NCI-H1048 (cell line): ENCODE data around the gene ZBTB33.

Experiments used
- DNase-seq: peaks from one replicate; lab custom pipeline; 2025; lab: John Stamatoyannopoulos, UW

The ZBTB33 gene, protein sequence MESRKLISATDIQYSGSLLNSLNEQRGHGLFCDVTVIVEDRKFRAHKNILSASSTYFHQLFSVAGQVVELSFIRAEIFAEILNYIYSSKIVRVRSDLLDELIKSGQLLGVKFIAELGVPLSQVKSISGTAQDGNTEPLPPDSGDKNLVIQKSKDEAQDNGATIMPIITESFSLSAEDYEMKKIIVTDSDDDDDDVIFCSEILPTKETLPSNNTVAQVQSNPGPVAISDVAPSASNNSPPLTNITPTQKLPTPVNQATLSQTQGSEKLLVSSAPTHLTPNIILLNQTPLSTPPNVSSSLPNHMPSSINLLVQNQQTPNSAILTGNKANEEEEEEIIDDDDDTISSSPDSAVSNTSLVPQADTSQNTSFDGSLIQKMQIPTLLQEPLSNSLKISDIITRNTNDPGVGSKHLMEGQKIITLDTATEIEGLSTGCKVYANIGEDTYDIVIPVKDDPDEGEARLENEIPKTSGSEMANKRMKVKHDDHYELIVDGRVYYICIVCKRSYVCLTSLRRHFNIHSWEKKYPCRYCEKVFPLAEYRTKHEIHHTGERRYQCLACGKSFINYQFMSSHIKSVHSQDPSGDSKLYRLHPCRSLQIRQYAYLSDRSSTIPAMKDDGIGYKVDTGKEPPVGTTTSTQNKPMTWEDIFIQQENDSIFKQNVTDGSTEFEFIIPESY

DNA sequence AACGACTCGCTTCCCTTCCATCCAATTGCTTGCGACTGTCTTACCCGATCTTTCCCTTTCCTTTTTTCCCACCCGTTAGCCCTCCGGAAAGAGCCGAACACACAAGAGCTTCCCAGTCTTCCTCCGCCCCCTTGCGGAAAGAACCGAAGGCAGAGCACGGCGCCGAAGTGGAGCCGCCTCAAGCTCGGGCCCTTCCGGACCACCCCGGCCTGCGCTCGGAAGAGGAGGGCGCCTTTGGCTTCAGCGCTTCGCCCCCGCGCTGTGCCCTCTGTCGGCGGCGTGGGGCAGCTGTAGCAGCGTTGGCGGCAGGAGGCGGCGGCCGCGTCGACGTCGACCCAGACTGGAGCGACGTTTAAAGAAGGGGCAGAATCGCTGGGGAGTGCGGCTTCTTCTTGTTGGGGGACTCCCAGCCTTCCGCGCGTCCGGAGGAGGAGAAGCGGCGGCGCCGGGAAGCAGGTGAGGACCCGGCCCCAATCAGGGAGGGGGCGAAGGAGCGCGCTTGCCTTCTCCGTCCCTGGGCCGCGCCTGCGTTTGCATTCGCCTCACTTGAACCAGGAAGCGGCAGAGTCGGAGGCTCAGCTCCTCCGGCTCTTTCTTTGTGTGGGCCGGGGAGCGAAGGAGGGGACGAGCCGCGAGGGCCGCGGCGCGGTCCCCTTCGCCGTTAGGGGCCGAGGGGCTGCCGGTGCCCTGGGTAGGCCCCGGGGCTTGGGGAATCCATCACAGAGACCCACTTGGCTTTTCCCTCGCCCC, at the start of gene ZBTB33:
TSS of gene ZBTB33 (plus strand) at position 291 of the 750 bp plus-strand sequence. CDS start 2,604 bp downstream, outside the sequence.
- DNase-seq = peak; percentile 67

DNA sequence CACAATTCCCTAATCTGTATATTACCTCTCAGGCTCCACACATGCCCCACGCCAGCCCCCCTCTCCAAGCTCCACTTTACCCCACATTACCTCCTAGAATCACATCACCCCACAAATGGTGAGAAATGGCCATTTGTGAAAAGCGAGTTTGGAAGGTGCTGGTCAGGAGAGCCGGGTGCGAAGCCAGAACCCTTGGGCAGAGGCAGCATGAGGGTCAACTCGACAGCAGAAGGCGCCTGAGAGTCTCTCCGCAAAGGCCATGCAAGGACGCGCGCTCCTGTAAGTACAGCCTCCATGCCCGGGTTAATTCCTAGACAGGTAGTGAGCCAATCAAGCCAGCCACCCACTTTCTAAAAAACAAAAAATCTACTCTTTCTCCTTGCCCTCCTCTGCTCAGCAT, 49.8 kb upstream of the ZBTB33 start:
- DNase-seq = no peak

DNA sequence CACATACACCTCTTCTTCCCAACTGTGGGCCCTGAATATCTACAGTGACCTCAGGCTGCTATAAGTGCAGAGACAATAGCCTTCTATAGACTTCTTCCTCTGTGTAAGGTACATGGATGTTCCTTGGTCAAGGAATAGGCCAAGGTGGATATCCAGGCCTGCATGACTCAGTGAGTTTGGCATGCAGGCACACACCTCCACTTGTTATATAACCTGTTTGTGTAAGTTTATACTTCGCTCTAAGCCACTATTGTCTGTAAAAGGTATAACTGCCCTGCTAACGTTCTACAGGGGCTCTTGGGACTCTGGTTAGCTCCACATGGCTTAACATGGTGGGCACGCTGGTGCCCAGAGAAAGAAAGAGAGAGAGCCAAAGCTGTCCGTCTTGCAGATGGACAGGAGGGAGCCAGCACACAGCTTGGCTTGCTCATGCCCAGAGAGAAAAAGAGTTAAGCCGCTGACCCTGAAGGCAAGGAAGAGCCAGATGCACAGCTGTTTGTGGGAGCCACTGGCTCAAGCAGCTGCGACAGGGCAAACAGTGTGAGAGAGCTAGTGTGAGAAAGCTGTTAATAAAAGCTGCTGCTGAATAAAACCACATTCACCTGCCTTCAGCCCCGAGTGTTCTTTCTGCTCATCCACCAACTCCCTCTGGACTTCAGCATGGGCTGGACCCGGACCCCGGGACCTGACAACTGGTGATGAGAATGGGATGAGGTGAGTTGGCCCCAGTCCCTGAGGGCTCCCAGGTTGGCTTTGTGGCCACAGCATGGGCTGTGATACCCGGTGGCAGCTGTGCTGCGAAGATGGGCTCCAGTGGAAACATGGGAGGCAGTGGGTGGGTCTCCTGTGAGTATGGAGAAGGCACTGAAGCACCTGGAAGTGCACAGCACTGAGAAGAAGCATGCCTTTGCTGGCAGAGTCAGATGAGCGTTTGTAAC, 44.5 kb upstream of the ZBTB33 start:
- no peak for DNase-seq

DNA sequence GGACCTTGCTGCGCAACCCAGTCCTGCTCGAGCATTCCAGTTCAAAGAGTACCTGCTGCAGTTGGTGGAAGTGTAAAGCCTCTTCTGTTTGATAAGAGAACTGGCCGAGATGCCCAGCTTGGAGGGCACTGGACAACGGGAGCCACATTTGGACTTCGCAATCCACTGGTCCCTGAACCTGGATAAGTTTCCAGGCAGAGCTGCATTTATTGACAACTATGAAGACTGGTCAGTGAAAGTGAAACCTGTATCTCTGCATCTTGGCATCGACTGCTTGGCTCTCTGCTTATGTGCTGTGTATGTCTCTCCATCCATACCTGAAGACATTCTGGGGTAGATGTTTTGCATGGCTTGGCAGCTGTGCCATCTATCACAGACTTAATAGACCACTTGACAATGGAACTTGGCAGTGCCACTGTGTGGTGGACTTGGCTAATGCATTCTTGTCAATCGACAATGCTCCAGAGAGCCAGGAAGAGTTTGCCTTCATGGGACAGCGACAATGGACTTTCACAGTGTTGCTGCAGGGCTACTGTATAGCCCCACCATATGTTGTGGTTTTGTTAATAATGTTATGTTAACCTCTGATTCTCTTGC, 43.5 kb upstream of the ZBTB33 start:
- no peak for DNase-seq

DNA sequence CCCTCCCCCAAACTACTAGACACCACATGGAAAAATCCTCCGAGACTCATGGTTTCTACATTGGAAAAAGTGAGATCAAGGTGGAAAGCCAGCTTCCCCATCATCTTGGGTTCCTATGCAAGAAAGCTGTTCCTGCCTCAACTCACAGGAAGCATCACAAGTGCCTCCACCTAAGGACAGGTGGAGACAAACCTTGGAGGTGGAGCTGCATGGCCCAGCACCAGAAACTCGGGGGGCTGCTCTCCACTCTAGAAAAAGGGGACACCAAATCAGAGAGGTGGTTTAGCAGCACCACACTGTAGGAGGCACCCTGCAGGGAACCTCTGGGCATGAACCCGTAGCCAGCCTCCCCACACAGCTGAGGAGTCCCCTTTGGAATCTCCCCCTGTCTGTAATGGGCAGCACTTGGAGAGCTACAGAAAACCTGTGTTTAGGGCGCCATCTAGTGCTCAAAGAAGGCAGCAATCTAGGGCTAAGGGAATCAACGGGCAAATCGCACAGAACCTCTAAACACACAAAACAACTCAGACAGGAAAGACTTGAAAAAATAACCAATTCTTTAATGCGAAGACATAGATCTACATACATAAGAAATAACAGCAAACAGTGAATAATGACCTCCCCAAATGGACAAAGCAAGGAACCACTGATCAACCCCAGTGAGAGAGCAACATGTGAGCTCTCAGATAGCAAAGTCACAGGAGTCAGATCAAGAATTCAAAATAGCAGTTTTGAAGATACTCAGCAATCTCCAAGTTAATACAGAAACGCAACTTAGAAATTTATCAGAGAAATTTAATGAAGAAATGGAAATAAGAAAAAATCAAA, 37.0 kb upstream of the ZBTB33 start:
- no peak for DNase-seq

DNA sequence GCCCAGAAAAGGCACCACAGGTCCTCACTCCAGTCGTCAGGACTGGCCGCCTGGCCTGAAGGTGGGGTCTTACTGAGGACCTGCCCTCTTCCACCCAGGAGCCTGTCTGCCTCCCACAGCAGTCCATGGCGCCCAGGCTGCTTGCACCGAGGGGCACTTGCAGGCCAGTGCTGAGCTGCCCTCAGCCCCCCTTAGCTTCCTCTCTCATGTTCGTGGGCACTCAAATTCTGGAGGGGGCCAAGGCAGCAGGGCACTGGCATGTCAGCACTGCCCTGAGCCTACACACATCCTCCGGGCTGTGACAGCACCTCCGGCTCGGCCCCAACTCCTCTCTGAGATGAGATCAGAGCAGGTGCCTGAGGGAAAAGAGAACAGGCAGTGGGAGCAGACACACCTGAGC, 27.2 kb upstream of the ZBTB33 start:
- no peak for DNase-seq

DNA sequence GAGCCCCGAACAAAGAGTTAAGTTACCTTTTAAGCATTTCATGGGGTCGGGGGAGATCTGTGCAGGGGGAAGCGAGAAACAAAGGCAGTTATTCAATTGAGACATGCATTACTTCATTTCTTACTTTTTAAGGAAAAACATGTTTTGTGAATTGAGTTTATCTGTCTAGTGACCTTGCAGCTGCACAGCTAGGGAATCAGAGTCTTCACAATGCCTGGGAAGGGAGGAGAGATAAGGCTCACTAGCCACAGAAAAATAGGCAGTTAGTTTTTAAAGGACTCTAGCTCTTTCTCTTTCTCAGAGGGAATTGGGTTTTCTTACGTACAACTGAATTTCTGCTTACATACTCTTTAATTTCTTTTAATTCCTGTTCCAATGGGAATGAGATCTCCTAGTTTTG, 26.2 kb upstream of the ZBTB33 start:
- DNase-seq = no peak

DNA sequence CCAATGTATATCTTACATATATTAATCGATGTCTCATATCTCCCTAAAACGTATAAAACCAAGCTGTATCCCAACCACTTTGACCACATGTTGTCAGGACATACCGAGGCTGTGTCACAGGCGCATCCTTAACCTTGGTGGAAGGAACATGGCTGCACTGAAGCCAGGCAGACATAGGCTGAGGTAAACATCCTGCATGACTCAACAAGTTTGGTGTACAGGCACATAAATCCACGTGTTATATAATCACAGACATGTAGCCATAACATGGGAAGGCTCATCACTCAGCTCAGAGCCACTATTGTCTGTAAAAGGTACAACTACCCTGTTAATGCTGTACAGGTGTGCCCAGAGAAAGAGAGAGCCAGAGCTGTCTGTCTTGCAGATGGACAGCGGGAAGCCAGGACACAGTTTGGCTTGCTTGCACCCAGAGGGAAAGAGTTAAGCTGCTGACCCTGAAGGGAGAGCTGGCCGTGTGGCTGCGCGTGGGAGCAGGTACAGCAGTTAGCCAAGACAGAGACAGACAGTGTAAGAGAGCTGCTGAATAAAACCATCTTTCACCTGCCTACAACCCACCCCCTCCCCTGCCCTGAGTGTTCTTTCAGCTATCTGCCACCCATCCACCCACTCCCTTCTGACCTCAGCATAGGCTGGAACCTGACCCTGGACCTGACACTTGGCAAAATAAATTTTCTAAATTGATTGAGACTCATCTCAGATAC, 22.3 kb upstream of the ZBTB33 start:
- DNase-seq = no peak

DNA sequence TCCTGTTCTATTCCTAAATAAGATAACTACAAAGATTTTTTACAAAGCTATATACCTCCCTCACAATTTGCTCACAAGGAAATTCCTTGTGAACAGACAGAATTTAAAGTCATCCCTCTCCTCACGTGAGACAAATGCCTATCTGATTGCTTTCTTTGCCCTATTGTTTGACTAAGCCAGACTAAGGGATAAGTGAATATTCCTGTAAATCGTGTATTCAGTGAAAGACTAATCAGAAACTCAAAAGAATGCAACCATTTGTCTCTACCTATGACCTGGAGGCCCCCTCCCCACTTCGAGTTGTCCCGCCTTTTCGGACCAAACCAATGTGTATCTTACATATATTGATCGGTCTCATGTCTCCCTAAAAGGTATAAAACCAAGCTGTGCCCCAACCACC, 15.3 kb upstream of the ZBTB33 start:
- no peak for DNase-seq

DNA sequence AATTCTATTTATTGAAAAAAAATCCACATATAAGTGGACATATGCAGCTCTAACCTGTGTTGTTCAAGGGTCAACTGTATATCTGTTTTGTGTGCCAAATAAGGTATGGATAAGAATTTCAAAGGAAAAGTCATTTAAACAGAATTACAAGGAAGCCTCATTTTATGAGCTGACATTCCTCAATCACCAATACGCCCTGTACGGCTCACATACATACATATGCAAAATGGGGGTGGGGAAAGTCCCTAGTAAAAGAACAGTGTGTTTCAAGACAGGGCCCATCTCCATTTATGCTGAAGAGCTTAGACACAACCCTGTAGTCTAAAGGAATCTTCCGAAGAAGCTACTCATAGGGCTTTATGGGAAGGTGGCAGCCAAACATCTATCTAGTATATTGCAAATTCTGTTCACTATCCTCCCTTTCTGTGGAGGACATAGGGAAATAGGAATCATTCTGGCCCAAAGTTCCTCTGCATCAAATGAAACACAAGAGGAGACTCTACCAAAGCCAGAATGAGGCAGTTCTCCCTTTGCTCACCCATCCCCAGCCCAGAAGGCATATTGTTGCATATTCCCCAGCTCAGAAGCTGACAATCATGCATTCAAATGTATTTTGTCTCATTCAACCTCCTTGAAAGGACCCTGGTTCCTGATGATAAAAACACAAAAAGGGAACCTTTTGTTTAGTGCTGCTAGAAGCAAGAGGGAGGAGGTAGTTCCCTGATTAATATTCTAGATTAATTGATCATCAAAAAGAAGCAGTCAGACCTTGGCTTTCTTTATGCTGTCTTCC, 13.7 kb upstream of the ZBTB33 start:
- DNase-seq = no peak

DNA sequence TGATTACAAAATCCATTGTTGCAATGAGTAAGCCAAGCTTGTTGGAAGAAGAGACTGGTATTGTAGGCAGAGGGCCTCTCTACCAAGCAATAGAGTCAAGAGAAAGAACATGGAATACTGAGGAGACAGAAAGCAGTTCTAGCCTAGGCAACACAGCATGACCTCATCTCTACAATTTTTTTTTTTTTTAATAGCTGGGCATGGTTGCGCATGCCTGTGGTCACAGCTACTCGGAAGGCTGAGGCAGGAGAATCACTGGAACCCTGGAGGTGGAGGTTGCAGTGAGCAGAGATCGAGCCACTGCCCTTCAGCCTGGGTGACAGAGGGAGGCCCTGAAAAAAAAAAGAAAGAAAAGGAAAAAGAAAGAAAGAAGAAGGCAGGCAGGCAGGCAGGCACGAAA, 11.7 kb upstream of the ZBTB33 start:
- DNase-seq = no peak

DNA sequence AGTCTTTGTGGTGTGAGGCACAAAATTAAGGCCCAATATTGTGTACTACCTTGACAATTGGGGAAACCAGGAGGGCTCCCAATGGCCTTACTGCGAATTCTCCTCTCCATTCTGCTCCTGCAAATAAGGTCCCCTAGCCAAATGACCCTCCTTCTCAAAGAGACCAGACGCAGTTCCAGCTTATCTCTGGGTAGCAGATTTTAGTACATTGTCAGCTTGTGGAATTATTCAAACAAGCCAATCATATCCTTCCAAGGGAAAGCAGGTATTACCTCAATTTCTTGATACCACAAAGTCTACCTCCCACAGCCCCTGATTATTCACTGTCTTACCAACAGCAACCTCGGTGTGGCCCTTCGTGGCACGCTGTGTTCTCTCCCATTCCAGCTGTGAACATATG, 7.8 kb upstream of the ZBTB33 start:
- no peak for DNase-seq

DNA sequence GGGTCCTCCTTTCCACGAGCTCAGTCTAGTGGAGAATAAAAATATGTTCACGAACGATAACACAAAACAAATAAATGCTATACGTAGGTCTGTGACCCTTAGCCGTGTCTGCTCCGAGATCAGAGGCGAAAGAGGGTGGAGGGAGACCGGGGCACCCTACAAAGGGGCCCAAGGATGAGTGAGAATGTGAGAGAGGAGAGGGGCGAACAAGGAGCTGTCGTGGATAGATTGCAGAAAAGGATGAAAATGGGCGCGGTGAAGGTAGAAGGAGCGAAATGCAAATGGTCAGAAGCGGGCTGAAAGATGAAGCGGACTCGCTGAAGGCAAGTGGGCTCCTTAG, 6.2 kb upstream of the ZBTB33 start:
- no peak for DNase-seq

DNA sequence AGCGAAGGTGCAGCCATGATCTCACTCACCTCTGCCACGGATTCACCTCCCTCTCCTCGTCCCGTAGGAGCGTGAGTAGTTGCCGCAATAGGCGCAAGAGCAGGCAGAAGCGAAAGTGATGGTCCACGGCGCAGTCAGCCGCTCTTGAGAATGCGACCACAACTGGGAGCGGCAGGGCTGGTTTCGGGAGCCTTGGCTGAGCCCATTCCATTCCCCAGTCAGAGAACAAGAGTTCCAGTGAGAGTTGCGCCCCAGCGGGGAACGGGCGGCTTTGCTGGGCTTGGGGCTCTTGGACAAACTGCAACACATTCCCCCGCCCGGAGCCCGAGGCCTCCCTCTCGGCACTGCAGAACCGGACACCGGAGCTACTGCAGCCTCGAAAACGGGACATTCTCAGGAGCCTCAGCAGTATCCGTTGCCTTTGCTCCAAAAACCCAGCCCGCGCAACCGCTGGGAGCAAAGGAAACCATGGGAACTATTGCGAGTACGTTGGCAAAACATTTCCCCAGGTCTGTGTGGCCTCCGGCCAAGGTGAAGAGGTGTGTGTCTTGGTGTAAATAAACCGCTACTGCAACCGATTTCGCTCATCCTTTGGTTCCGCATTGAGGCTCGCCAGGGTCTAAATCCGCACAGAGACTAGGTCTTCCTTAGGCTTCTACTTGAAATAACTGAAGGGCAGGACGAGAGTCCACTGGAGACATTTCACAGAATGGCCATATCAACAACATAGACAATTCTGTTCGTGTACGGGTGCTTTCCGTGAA, 5.7 kb upstream of the ZBTB33 start:
- no peak for DNase-seq

DNA sequence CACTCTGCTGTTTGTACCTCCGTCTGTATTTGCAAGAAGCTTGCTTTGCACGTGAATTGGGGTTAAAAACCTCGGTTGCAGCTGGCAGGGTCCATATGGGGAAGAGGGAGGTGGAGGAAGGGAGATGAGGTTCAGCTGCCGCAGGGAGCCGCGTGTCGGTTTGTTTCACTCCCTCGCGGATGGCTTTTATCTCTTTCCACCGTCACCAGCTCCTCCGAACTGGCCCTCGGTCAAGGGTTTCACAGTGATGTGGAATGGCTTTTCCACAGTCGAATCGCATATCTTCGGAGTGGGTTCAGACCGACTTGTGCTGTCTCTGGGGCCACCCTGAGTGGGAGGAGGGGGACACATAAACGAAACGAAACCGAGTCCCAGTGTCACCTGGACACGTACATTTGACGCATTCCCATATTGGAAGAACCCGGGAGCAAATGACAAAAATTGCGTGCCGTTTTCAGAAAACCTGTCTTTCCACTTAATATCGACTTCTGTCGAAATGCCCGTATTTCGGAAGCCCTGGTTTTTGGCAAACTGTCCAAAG, 929 bp downstream of the ZBTB33 start:
- DNase-seq = no peak

DNA sequence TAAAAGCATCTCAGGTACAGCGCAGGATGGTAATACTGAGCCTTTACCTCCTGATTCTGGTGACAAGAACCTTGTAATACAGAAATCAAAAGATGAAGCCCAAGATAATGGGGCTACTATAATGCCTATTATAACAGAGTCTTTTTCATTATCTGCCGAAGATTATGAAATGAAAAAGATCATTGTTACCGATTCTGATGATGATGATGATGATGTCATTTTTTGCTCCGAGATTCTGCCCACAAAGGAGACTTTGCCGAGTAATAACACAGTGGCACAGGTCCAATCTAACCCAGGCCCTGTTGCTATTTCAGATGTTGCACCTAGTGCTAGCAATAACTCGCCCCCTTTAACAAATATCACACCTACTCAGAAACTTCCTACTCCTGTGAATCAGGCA, 3.2 kb downstream of the ZBTB33 start:
- no peak for DNase-seq

DNA sequence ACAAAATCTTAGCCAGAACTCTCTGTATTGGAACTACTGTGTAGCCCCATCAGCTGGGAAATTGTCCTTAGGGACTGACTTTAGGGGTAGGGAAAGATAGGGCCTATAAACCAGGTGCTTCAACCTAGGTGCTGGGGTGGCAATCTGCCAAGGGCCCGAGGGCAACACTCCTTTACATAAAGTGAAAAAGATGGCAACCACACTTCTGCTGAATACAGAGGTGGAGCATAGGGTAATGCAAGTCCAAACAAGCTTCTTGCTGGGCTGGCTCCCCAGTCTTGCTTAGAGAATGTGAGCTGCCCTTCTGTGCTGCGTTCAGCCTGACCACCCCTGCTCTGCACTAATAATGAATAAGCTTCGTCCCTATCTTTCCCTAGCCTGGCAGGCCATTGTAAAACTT, 9.8 kb downstream of the ZBTB33 start:
- DNase-seq = no peak
